ENCODE results near the gene MFSD11.

GRCh38 chr17:76753061-76753961 lies 15.4 kb downstream of the MFSD11 start:
- TF ChIP-seq GATA3 (IDR thresholded peaks at IDR 0.05; ENCODE audit: low read depth, low read length) (no peak), GATA2 (IDR thresholded peaks at IDR 0.05; ENCODE audit: low read depth, low read length) (no peak)
